GM18870 (cell line): ENCODE data around the gene HES1.

Experiments used
- ATAC-seq: cut with Tn5 transposase; IDR thresholded peaks from one replicate; pipeline ENCODE4 v1.9.1; 2021; ENCODE audit warnings: moderate library complexity; ENCODE audit not compliant: unreplicated experiment

The HES1 gene

DNA sequence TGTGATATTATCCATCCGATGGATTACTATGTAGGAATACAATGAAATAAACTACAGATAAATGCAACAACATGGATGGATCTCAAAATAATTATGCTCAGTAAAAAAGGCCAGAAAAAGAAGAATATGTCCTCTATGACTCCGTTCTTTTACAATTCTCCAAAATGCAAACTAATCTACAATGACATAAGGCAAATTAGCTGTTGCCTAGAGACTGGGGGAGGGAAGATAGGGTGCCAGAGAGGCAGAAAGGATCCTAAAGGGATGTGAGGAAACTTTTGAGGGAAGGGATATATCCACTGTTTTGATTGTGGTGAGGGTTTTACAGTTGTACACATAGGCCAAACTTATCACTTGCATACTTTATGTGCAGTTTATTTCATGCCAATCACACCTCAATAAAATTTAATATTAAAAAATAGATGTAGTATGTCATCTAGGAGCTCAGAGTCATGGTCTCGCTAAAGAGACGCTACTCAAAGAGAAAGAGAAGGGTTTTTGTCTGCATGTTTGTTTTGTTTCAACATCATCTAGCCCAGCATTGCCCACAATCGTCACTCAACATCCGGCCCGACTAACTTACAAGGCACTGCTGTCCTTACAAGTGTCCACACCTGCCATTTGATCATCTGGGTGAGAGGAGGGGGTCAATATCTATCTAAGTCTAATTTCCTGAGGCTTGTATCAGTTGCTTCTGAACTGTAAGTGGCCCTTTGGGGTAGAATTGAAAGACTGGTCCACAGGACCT lies 29.5 kb downstream of the HES1 start:
- ATAC-seq, result no peak

DNA sequence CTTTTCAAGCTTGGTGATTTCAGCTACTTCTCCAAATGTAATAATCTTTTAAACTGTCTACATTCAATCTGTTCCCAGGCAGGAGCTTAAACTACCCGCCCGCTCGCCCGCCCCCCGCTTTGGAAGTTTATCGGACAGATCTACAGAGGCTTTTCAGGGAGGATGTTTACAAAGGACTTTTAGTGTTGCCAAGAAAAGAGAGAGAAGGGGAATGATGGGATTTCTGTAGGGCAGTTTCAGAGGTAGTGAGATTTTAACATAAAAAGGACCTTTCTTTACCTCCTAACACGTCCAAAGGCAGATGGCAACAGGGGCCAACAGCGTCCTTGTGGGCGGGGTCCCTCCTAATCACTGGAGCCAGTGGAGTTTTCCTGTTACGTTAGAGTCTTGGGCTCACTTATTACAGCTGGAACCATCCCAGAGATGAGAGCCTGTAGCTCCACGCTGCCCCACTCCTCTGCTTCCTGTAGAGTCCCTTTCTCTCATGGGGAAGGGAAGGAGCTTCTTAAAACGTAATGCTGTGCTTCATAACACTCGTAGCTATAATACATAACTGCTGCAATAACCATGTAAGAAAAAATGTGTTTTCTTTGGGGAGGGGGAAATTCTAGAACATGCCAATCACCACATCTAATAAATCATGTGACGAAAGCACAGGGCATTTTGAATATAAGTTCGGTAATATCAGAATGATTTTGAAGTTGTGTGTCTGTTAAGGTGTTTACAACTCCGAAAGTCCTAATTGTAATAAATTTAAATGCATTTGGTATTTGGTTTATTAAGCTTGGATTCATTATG lies 30.9 kb downstream of the HES1 start:
- no peak for ATAC-seq

DNA sequence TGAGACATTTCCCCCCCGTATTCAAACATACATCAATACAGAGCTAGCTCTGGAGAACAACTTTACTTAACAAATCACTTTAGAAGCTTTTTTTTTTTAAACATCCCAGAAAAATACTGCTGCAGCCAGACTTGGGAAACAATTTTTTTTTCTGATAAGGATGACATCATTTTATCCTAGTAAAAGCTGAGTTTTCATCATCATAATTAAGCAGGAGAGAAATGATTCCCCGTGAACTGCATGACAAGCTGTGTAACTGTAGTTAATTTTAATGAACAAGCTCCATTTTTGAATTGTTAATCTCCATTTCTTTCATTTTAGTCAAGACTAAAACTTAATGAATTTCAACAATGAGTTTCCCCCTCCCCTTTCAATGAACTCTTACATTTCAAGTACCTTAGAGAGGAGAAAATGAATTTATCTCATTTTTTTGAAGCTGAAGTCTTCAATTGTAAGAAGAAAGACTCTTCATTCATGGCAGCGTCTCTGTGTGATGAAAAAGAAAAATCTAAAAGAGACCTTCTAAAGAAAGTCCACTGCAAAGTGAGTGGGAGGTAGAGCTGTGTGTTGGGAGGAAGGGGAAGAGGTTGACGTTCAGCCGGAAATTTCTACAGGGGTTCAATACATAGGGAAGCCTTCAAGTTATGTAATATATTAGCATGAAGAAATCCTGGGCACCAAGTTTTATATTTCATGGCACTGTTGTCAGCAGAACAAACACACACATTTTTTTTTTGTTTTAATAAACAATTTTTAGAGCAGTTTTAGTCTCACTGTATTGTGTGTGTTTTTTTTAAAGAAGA lies 31.7 kb downstream of the HES1 start:
- ATAC-seq, result no peak

DNA sequence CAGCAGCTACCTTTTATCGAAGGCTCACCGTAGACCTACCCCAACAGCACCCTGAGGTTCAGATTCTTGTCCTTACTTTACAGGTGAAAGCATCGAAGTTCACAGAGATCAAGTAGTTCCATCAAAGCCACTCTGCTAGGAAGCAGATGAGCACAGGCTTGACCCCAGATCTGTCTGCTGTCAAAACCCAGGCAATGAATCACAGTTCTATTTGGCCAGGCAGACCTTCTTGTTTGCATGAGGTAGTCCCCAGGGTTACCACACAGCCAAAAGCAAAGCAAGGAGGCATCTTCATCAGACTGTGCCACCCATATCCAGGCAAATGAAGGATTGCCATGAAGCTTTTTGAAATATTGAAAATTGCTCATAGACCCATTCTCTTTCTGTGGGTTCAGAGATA lies 33.0 kb downstream of the HES1 start:
- no peak for ATAC-seq

DNA sequence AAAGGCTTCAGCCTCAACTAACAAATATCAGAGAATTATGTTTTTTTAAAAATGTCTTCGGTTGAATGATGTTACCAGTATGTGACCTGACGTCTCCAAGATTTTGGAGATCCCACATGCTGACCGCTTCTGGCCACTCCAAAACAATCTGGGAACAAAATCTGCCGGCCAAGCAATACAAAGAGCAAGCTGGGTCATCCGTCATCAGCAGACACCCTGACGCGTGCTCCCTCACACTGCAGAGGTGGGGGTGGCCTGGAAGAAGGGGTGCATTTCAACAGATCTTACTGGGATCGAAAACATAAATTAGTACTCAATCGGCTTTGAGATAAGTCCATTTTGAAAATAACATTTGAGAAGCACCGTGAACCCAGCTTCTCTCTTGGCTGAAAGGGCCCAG lies 33.6 kb downstream of the HES1 start:
- ATAC-seq, result no peak

DNA sequence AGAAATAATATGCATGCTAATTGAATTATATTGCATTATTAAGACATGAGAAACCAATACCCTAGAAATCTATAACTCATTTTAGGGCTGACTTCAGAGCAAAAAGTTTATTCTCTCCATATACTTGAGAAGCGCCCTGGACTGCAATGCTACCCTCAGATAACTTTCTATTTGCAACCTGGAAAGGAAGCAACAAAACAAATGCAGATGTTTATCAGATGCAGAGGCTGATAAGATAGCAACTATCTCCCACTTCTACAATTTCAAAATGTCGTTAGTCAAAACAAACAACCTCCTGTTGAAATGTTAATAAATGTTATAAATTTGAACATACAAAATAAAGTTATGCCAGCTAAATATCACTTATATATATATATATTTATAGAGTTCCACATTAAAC lies 34.8 kb downstream of the HES1 start:
- ATAC-seq, result no peak

DNA sequence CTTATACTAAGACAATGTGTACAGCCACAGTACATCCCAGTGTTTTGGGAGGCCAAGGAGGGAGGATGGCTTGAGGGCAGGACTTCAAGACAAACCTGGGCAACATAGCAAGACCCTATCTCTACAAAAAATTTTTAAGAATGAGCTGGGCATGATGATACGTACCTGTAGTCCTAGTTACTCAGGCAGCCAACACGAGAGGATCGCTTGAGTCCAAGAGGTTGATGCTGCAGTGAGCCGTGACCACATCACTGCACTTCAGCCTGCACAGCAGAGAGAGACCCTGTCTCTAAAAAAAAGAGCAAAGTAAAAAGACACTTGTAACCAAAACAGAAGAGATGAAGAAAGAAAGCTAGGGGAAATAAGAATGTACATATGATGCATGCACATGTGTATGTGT lies 38.5 kb downstream of the HES1 start:
- no peak for ATAC-seq

DNA sequence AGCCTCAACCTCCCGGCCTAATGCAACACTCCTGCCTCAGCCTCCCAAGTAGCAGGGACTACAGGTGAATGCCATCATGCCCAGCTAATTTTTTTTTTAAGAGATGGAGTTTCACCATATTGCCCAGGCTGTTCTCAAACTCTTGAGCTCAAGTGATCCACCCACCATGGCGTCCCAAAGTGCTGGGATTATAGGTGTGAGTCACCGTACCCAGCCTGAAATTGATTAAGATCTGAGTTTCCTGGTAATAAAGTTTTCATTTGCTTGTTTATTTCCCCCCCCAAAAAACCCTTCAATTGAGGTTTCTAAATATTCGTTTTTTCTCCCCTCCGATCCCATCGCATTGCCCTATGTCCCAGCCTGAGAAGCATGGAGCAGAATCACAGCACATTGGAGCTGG lies 39.0 kb downstream of the HES1 start:
- ATAC-seq, result no peak

DNA sequence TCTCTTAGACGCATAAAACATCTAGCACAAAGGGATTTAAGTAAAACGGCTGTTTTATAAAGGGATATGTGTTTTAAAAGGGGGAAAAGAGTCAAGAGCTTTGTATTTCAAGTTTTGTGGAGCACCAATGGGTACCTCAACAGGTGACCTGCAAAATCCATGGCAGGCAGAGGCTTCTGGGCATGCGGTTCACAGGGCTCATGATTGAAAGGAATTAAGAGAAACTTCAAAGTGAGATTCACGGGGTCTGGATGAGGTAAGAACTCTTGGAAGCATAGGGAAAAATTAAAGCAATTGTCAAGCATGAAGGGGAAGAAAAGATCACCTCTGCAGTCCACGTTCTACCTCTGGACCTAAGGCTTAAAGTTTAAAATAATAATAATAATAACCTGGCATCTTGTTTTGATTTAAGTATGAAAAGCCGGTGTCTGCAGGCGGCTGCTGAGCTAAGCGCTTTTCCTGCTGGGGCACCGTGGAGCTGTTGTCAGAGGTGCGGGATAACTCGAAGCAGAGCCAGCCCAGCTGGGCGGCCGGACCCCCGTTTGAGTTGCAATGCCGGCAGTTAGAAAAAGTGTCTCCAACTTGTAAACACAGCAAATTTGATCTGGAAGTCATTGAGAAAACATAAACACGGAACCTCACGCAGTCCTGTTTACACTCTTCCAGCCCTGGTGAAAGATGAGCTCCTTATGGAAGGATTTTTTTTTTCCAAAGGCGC lies 40.5 kb downstream of the HES1 start:
- no peak for ATAC-seq

DNA sequence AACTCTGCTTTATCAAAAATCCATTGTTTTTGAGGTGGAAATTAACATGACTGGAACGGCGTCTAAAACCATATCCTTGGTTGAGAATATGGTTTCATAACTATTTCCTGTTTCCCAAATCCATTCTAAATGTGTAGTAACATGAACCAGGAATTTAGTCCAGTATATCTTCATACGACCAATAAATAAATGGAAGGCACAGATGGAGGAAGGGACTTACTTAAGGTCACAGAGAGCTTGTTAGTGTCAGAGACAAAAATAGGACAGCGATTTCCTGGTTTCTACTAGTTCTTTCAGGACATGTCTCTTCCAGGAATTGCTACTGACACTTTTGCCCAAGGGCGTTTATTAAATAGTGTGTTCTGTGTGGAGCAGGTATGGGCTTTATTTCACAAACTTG lies 41.2 kb downstream of the HES1 start:
- ATAC-seq, result no peak

DNA sequence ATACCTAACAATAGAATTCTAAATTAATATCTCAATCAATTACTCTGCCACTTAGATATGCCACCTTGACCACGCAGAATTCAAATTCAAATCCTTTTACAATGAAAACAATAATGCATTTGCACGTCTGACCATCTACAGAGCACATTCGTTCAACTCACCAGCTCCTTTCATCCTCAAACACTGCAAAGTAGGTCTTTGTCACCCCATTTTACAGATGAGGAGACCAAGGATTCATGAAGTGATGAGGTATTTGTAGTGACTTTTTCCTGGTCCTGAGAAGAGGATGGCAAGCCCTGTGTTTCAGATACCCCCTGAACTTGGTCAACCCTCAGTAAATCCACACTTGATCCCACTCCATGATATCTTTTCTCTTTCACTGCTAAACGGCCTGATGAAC lies 42.2 kb downstream of the HES1 start:
- no peak for ATAC-seq

DNA sequence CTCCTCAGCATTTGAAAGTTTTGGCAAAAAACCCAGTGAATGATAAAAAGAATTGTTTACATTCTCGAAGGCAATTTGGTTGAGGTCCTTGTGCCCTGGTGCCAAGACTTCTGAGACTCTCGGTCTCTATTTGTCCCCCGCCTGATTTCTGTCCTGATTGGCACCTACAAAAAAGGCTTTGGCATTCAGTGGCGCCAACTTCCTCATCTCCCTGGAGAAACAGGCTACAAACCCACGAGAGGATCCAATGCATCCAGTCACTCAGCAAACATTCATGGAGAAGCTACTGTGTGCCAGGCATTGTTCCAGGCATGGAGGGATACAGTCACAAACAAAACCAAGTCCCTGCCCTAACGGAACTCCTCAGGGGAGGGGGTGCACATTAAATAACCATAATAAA lies 42.7 kb downstream of the HES1 start:
- no peak for ATAC-seq

DNA sequence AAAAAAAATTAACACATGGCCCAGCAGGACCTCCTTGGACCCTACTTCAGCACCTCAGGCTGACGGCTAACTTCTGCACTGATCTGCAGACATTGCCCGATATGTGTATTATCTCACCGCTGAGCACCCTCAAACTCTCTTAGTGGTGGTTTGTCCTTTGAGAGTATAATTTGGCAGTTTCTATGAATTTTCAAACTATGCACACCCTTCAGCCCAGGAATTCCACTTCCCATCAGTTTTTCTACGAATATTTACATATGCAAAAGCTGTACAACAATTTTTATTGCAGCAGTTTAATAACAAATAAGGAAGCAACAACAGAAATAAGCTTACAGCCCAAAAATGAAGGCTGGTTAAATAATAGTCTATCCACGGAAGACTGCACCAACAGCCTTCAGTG lies 44.6 kb downstream of the HES1 start:
- ATAC-seq, result no peak

DNA sequence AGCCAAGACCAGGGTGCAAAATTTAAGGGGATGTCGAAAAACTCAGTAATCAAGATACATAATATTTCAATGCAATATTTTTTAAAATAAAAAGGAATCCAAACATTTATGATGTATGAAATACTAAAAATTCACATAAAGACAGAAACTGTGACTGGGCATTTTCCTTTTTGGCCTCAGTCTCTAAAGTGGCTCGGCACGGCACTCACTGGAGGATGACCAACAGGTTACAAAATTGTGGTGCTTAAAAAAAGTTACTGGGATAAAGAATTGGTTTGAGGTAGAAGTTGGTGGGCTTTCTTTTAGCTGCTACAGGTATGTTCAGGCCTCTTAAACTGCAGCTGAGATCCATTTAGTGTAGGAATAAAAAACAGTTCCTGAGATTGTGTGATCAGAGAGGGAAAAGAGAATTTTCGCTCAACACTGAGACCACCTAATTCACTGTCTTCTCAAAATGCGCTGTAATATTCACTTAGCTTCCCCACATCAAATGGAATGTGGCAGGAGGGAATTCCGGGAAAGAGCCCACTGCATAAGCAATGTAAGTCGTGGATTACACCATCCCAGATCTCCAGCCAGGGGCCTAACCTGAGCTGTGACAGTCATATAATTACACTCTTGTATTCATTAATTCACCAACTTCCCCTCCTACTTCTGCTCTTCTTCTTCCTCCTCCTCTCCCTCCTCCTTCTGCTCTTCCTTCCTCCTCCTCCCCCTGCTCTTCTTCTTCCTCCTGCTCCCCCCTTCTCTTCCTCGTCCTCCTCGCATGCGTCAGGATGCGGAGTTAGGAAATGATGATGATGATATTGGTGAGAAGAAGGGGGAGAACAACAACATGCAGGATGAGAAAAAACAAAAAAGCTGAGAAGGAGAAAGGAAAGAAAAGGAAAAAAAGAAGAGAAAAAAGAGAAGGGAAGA lies 45.9 kb downstream of the HES1 start:
- no peak for ATAC-seq

DNA sequence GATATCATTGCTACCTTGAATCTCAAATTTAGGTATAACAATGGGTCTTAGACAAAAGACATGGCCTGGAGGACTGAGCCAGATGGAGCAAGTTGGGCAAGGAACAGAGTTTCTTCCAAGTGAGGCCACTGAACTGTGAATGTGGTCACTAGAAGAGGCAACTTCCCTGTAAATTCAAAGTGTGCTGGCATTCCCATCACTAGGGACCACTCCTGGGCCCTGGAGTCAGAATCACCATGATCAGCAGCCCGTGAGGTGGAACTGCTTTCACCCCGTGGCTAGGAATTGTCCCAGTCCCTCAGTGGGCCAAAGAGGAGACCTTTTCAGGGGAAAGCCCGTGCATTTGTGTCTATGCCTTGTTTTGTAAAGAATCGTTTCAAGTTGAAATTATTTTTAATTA lies 47.3 kb downstream of the HES1 start:
- no peak for ATAC-seq

DNA sequence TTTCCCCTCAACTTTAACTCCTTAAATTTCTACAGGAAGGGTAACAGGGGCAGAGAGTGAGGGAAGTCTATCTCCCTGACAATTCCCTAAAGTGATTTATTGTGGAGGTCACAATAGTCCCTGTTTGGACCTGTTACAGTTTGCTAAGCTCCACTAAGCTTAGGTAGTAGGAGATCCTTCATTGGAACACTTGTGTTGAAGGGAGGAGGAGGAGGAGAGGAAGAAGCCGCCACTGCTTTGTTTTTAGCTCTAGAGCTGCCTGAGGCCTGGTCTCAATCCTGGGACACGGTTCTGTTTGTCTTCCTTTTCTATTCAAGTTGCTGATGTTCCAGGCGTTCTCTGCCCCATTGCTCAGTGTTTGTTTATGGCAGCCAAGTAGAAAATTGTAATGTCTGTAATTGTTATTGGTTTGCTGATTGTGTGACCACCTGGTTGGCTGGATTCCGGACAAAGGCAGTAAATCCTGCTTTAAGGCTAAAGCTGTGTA lies 48.4 kb downstream of the HES1 start:
- ATAC-seq, result no peak

DNA sequence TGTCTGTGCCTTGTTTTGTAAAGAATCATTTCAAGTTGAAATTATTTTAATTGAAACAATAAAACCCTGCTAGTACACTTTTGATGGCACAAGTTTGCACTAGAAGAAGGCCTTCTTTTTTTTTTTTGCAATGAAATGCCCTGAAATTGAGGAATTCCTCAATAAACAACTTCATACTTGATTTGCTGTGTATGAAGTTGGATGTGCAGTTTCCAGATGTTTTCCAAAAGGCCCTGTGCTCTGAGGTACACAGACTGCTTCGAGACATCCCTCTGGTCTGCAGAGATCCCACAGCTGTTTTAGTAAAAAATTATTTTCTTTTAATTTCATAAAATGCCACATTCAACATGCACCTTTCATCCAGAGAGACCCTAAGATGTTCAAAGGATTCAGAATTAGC lies 48.9 kb downstream of the HES1 start:
- no peak for ATAC-seq

DNA sequence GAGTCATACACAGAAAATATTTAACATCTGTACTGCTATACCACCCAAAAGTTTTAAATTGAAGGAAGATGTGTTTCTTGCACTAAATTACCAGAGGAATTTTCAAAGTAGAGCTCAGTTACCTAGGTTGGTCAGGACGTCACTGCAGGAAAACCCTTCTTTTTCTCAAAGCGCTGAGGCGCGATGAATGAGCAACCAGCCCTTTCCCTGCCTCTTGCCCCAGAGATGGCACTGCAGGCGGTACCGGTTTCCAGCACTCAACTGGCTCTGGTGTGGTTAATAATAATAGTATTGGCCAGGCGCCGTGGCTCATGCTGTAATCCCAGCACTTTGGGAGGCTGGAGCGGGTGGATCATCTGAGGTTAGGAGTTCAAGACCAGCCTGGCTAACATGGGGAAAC lies 49.3 kb downstream of the HES1 start:
- ATAC-seq, result no peak

DNA sequence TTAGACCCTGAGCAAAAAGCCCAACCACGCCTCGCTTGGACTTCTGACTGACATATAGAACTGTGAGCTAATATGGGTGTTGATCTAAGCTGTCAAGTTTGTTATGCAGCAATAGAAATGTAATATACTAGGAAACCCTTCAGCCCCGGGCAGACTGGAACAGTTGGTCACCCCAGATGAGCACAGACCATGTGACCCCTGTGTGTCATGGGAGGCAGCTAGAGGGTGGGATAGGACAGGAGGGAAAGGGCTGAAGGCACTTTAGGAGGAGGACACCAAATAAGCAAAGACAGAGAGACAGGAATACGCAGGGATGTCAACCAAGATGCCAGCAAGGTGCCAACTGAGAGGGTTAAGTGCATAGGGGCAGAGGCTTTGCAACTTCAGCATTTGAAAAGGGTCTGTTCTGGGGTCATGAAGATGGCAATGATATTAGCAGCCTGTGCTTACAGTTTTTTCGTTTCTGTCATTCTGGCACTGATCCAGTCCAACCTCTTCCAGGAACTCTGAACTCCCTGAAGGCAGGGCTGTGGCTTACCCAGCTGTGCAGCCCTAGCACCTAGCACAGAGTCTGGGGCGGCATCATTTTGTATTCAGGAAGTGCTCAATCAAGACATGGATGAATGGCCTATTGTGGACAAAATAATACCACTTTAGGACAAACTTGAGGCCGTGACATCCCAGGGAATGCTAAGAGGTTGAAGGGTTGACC lies 51.4 kb downstream of the HES1 start:
- ATAC-seq, result no peak
